Prostate gland (tissue), 2 donors: ENCODE data around the gene PHF8. TPM values are rescaled to one million over a fixed set of nuclear protein-coding genes. Genes with fewer than 3 reads are reported as not detected.

Experiments
- DNase-seq: peaks from one replicate; pipeline ENCODE4 v3.0.0-alpha.2; 2019; ENCODE audit warnings: low spot score
- H3K27ac ChIP-seq, 2 donors: fragments of 200-600 bp; sonication (generic); 2 replicates each; pipeline ENCODE4 v1.5.1; 2017 to 2019
- H3K27me3 ChIP-seq: fragments of 200-600 bp; sonication (generic); replicated peaks from 2 replicates; pipeline ENCODE4 v1.5.1; 2019; ENCODE audit not compliant: insufficient read depth
- H3K36me3 ChIP-seq, 2 donors: fragments of 200-600 bp; sonication (generic); 1 replicate in 1 of 2; 2 replicates in 1 of 2; pipeline versions ENCODE4 v1.5.1 to v1.8.1; 2017 to 2019
- H3K4me1 ChIP-seq: fragments of 200-600 bp; sonication (generic); replicated peaks from 2 replicates; pipeline ENCODE4 v1.5.1; 2019
- H3K4me3 ChIP-seq, 2 donors: fragments of 200-600 bp; sonication (generic); 2 replicates each; pipeline ENCODE4 v1.5.1; 2017 to 2019
- H3K9me3 ChIP-seq: fragments of 200-600 bp; sonication (generic); 2 replicates; pipeline ENCODE4 v1.5.1; 2017
- CTCF ChIP-seq, 4 experiments: fragments of 200-600 bp in 2 of 4; fragments of 450-650 bp in 2 of 4; sonication (generic) in 2 of 4; IDR thresholded peaks; 1 replicate in 3 of 4; 2 replicates in 1 of 4; pipeline ENCODE4 v1.5.1; 2016 to 2019; ENCODE audit warnings: antibody characterized with exemption in 4 of 4, mild to moderate bottlenecking in 2 of 4, moderate library complexity in 2 of 4
- POLR2A ChIP-seq: fragments of 450-650 bp; IDR thresholded peaks from one replicate; pipeline ENCODE4 v1.6.1; 2016; ENCODE audit warnings: antibody characterized with exemption, mild to moderate bottlenecking
- POLR2AphosphoS5 ChIP-seq: sonication (generic); formaldehyde crosslinking; IDR thresholded peaks from one replicate; pipeline ENCODE4 v1.6.1; 2017; ENCODE audit warnings: antibody characterized with exemption
- WGBS: methylation state at CpG from one replicate; pipeline ENCODE4 v1.1.5; 2018; 5-methylcytosine and 5-hydroxymethylcytosine counted together
- intact Hi-C: fragments of 100-400 bp; cut with DNase I; formaldehyde crosslinking; loops from one replicate; pipeline ENCODE4 v1.14.2; 2022
- total RNA-seq, 2 donors: library from RNA; depleted of rRNA; stranded (reverse); fragments of >200 nt; gene quantifications; one replicate each; pipeline ENCODE4 v1.1.0, GENCODE V29; 2016

The PHF8 gene
- total RNA-seq, 2 donors from 2014 or later, result 30.4 to 139 TPM

DNA sequence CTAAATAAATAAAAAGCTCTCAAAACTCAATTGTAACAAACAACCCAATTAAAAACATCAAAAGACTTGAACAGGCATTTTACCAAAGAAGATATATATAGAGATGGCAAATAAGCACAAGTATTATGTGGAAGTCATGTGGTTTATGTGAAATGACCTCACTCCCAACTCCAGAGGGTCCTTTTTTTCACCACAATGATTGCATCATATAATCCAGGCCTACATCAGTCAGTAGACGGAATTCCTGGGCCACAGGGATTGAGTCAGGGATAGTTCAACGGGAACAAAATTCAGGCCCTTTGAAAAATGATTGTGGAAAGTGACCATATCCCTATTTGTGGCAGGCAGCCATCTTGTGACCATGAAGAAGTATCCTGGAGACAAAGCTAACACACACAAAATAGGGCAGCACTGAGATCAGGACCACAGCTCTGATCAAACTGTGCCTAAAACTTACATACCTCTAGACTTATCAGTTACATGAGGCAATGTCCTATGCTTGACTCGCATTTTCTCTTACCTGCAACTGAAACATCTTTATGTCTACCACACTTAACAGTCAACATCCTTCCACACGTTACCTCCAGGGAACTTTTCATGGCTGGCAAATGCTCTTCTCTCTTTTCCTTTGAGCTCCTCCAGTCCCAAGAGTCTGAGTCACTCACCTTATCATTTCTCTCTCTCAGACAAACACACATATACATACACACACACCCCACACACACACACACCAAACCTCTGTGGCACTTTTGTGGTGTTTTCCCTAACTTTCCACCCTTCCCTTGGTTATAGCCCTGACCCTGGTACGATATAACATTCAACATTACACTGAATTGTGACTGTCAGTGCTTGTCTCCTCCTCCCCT lies 113.5 kb downstream of the PHF8 start:
- H3K27ac ChIP-seq, result no peak overlapping the region
- 91% methylated on average over 5 of the region's 5 CpGs for WGBS
- TF ChIP-seq POLR2A (no peak), CTCF (IDR thresholded peaks at IDR 0.05) (no peak), POLR2AphosphoS5 (no peak)
- H3K4me3 ChIP-seq, result no peak overlapping the region
- no peaks in the 10 kb centered on the region for H3K4me1 ChIP-seq
- H3K9me3 ChIP-seq, result no peaks in the 10 kb centered on the region
- no peaks in the 10 kb centered on the region for H3K36me3 ChIP-seq
- DNase-seq, result no peak
- intact Hi-C loops, result no loop called here
- H3K27me3 ChIP-seq, result no peaks in the 10 kb centered on the region

- Histone ChIP-seq H3K4me3 (no peak overlapping the region), H3K4me1 (no peaks in the 10 kb centered on the region), H3K27me3 (no peaks in the 10 kb centered on the region), H3K27ac (no peak overlapping the region), H3K9me3 (no peaks in the 10 kb centered on the region), H3K36me3 (no peaks in the 10 kb centered on the region)
- intact Hi-C loops, result no loop called here
- TF ChIP-seq CTCF (IDR thresholded peaks at IDR 0.05), result no peak
- no peak for TF ChIP-seq POLR2A
- no peak for TF ChIP-seq POLR2AphosphoS5
- WGBS, result 41% methylated on average over 5 of the region's 5 CpGs
- no peak for DNase-seq
Measured at GRCh38 chrX:53926030-53926429, 118.2 kb downstream of the PHF8 start.

- Histone ChIP-seq H3K27me3 (no peaks in the 10 kb centered on the region), H3K4me3 (no peak overlapping the region), H3K27ac (no peak overlapping the region), H3K9me3 (no peaks in the 10 kb centered on the region), H3K4me1 (no peaks in the 10 kb centered on the region), H3K36me3 (no peaks in the 10 kb centered on the region)
- intact Hi-C loops, result no loop called here
- no peak for TF ChIP-seq POLR2A
- no peak for TF ChIP-seq POLR2AphosphoS5
- no peak for TF ChIP-seq CTCF (IDR thresholded peaks at IDR 0.05)
- no peak for DNase-seq
Measured at GRCh38 chrX:53918702-53919101, 125.6 kb downstream of the PHF8 start.

DNA sequence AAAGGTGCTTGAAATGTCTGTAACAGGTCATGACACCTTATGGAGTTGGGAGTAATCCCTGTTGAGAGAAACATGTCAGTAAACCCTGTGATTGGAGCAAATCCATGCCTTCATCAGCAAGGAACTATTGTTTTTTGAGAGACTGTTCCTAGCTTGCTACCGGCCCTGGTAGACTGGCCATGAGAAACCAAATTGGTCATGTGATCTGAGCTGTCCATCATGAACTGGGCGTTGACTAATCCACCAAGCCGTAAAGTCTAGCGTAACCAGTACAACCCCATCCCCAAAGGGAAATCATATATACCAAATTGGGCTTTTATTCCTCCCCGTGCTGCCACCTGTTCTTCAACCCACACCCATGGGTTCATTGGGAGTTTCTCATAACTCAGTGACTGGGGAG lies 143.7 kb downstream of the PHF8 start:
- Histone ChIP-seq H3K4me3 (no peak overlapping the region), H3K4me1 (no peaks in the 10 kb centered on the region), H3K27me3 (no peaks in the 10 kb centered on the region), H3K9me3 (no peaks in the 10 kb centered on the region), H3K27ac (no peak overlapping the region), H3K36me3 (no peaks in the 10 kb centered on the region)
- TF ChIP-seq POLR2A (no peak), CTCF (IDR thresholded peaks at IDR 0.05) (no peak), POLR2AphosphoS5 (no peak)
- no peak for DNase-seq
- intact Hi-C loops, result no loop called here
- 86% methylated on average over 5 of the region's 5 CpGs for WGBS

GRCh38 chrX:53895270-53895669 lies 149.0 kb downstream of the PHF8 start:
- no peak for DNase-seq
- Histone ChIP-seq H3K4me3 (no peak overlapping the region), H3K36me3 (no peaks in the 10 kb centered on the region), H3K27ac (no peak overlapping the region), H3K4me1 (no peaks in the 10 kb centered on the region), H3K27me3 (no peaks in the 10 kb centered on the region), H3K9me3 (no peaks in the 10 kb centered on the region)
- intact Hi-C loops, result no loop called here
- 83% methylated on average over 3 of the region's 3 CpGs for WGBS
- TF ChIP-seq CTCF (IDR thresholded peaks at IDR 0.05) (no peak), POLR2A (no peak), POLR2AphosphoS5 (no peak)
